Stimulated activated CD4-positive, alpha-beta T cell treated with anti-CD3 and anti-CD28 coated beads, Interleukin-1b, Interleukin-23, amount 100 ng/mL, for 48 hours (primary cell): Measurements from ENCODE around the gene CRYBG2.
"Not testable (repeated sequence)": the region's sequence is repeated elsewhere in the genome, so short reads cannot be mapped to it uniquely, and the experiment has no call there.

Source experiments
- DNase-seq: peaks from one replicate; pipeline ENCODE4 v3.0.0-alpha.2; 2020

Gene CRYBG2, protein sequence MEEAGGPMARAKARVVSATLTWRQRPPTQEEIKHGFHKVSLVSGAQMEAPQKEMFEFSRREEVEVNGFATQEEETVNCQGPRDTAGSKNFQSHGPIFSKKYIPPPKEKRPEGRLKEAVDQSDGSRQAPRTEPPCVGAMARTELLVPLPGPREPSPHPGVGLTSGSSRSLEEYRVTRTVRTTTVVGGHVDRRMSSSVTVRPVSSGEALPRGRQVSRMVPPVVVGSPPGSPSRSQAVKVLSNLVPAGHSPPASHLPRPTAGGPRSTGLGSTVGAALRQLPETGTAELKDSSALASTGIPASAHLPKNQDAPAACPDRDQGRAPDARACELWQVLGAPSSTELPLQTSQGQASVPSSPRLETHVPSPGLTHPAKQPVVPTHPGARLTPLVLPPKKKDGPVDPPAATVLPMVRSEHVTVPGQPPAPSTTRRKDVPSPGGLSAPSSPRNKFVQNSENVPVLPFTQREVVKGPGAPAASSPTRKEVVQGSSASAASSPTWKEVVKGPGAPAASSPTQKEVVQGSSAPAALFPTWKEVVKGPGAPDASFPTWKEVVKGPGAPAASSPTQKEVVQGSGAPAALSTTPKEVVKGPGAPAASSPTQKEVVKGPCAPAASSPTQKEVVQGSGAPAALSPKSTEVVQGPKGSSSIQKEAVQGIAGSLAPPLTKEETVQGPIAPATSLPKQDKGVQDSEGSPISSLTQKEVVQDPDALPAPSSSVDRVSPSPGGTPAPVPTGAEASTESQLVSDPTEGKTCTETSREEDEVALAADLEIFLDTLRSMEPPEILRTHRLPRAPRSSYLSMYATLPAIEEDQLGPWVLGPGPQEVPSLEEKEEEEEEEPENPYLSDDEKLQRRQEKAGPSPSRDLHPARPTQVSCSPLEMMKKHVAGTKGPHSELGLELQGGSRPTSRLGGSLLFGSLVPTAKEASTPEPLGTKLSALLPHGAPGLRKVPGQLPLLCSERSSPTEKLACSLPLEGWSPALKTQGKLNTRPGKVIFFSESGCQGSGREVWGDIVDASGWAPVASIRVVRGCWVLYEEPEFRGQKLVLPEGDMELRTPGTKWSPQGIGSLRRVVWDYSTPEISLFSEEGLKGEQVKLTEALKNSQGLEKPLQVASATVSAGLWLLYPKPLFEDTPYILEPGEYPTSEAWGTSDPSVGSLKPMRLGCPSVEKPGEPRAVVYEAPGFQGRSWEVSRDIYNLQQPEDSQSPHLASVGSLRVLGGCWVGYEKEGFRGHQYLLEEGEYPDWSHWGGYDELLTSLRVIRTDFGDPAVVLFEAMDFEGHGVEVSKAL (N-terminal part only)

DNA sequence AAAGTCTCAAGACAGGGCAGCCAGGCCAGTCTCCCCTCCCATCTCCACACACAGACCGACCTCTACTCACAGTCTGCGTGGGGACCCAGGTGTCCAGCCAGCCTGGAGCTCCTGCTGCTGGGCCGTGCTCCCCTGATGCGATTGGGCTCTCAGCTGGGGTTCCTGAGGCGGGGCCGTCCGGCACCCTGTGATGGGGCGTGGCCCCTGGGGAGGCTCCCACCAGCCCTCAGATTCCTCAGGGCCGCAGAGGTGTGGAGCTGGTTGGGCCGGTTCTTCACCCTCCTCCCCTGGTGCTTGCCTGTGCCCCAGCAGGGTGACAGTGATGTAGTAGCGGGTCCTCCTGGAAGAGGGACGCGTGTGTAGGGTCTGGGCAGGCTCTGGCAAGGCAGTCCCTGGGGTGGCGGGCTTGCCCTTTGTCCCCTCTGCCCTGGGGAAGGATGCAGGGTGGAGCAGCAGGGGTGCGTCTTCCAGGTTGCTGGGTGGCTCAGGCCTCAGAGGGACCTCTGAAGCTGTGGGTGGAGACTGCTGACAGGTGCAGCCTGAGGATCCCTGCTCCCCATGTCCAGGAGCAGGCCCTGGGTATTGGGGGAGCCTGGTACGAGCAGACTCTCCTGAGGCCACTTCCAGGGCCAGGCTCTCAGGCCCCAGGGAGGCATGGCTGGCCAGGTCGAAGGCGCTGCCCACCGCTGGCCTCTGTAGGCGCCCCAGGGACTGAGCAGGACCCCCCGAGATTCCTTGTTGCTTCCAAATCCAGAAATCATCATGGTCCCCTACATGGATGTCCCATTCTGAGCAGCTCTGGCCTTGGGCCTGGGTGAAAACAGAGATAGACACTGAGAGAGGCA, at the start of gene CRYBG2:
TSS of gene CRYBG2 (minus strand) at position 155 of the 845 bp plus-strand sequence. CDS start 7,473 bp downstream, outside the sequence.
- no peak for DNase-seq

DNA sequence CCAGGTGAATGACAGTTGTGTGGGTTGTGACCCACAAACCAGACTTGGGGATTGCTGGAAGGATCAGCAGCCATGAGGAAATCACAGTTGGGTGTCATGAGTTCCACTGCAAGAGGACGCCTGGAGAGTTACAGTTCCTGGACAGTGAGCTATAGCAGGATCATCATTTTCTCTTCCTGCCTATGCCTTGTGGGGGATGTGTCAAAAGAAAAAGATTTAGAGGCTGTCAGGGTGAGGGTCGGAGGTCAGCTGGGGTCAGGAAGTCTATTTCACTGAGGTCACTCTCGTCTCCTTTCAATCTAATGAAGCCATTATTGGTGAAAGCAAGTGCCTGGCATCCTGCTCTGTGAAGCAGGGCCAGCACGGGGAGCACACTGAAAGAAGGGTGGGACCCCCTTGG, 49.7 kb upstream of the CRYBG2 start:
- no peak for DNase-seq

DNA sequence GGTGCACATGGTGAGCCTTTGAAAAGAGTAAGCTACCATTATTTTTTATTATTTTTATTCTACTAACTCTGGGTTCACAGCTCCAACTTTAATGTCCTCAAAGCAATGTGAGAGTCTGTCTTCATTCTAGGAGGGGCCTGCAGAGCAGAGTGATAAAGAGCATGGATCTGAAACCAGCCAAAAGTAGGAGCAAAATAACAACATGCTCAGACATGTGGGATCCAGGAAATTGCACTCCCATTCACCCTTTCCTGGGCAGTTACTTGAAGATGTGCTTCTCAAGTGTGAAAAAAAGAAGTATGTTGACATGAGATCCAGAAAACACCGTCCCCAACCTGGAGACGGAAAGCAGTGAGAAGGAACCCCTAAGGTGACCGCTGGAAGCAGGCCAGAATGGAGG, 48.0 kb upstream of the CRYBG2 start:
- DNase-seq, result no peak

DNA sequence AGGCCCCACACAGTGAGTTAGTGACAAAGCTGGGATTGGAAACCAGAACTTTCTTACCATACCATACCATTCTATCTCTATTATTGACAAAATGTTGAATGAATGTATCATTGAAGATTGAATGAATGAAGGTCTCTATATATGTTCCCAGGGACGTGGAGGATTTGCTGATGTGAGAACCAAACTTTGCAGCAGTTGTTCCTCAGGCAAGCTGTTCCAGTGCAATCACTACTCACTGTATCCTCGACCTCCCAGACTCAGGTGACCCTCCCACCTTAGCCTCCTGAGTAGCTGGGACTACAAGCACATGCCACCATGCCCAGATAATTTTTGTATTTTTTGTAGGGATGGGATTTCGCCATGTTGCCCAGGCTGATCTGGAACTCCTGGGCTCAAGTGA, 45.1 kb upstream of the CRYBG2 start:
- no peak for DNase-seq

DNA sequence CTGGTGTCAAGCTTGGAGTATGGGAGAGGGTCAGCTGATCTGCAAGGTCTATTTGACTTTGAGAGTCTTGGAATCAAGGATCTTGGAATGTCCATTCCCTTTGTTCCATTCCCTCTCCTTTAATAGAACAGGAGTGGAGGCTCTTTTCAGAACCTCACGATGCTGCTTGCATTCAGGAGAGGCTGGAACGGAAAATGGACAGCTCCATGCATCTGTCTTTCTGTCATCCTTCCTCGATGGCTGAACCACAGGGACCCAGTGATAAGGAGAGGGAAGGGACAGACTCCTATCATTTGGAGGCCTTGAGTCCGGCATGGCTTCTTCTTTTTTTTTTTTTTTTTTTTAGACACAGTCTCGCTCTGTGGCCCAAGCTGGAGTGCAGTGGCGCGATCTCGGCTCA, 41.8 kb upstream of the CRYBG2 start:
- DNase-seq, result no peak

DNA sequence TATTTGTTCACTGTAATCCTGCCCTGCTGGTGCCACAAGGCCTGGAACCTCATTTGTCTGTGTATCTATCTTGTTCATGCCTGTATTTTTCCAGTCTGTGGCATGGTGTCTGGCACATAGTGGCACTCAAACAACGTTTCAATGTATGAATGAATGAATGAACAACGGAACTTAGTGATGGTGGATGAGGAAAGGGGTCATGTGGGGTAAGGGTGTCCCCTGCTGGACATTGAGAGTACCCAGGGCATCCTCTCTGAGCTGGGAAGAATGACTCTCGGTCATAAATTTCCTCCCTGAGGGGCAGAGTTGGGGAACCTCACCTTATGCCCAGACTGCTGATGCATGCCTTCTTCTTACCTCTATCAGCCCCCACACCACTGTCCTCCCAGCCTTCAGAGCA, 37.5 kb upstream of the CRYBG2 start:
- DNase-seq, result peak; percentile 19

DNA sequence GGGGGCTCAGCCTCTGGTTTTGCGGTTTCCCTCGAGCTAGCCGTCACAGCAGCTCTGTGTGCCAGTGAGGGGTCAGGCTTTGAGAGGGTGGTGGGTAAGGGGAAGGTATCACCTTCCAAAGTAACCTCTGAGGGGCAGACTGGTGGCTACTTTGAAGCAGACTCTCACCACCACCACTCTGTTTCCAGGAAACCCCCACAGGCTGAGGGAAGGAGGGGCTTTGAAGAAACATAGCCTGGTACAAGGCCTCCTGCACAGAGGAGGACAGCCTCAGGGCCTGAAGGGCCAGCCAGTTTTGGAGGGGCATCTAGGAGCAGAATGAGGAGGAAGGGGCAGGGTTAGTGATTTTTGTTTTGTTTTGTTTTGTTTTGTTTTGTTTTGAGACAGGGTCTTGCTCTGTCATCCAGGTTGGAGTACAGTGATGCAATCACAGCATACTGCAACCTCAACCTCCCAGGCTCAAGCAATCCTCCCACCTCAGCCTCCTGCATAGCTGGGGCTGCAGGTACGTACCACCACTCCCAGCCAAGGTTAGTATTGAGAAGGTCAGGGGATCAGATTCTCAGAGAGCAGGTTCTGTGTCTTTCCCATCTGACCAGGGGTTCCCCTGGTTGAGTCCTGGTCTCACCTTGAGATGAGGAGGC, 35.8 kb upstream of the CRYBG2 start:
- DNase-seq, result no peak

DNA sequence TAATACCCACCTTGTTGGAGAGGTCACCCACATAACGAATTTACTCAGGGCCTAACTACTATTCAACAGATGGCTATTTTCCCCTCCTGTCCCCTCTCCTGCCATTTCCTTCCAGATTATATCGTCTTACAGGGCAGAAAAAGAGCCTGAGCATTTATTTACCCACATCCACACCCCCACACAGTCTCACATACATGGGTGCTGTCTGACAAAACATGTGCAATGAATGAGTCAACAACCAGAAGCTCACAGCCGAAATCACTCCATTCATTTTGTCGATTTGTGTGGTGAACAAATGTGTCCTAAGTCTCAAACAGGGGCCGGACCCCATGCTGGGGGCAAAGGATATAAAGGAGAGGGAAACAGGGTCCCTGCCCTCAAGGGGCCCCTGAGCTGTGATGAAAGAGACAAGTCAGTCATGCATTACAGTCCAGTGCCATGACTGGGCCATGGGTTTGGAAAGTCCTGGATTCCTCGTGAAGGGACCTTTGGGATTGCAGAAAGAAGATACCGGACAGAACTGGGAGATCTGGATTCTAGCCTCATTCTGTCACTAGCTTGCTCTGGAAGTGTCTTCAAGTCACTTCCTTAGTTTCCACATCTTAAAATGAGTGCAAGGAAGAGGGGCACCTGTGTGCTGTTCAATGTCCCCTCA, 35.0 kb upstream of the CRYBG2 start:
- no peak for DNase-seq

DNA sequence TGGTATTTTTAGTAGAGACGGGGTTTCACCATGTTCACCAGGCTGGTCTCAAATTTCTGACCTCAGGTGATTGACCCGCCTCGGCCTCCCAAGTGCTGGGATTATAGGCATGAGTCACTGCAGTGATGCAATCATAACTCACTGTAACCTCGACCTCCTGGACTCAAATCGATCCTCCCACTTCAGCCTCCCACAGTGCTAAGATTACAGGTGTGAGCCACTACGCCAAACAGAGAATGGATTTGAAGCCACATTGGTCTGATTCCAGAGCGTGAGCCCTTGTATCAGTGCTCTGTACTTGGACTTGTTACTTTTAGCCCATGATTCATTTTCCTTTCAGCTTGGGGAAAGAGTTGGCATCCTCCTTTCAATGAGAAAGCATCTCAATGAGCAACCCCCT, 33.5 kb upstream of the CRYBG2 start:
- no peak for DNase-seq

DNA sequence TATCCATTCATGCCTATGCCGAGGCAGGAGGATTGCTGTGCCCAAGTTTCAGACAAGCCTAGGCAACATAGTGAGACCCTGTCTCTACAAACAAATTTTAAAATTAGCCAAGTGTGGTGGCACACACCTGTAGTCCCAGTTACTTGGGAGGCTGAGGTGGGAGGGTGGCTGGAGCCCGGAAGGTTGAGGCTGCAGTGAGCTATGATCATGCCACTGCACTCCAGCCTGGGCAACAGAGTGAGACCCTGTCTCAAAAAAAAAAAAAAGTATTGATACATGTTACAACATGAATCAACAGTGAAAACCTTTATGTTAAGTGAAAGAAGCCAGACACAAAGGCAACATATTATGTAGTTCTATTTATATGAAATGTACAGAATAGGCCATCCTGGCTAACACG, 31.1 kb upstream of the CRYBG2 start:
- not testable (repeated sequence) for DNase-seq

DNA sequence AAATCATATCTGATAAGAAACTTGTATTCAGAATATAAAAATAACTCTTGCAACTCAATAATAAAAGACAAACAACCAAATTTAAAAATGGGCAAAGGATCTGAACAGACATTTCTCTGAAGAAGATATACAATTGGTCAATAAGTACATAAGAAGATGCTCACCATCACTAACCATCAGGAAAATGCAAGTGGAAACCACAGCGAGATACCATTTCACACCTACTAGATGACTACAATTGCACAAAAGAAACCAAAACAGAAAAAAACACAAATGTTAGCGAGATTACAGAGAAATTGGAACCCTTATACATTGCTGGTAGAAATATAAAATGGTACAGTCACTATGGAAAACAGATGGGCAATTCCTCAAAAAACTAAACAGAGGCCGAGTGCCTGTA, 30.1 kb upstream of the CRYBG2 start:
- no peak for DNase-seq

DNA sequence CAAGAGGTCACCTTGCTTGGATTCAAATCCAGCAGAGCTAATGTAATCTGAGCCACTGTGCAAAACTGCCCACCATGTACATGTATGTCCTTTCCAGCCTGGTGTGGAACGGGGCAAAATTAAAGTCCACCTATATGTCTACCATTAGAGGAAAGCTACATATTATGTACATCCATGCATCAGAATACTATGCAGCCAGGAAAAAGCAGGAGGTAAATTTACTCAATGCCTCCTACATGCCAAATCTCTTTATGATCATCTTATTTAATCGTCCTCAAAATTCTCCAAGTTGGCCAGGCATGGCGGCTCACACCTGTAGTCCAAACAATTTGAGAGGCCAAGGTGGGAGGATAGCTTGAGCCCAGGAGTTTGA, 24.9 kb upstream of the CRYBG2 start:
- DNase-seq, result no peak

DNA sequence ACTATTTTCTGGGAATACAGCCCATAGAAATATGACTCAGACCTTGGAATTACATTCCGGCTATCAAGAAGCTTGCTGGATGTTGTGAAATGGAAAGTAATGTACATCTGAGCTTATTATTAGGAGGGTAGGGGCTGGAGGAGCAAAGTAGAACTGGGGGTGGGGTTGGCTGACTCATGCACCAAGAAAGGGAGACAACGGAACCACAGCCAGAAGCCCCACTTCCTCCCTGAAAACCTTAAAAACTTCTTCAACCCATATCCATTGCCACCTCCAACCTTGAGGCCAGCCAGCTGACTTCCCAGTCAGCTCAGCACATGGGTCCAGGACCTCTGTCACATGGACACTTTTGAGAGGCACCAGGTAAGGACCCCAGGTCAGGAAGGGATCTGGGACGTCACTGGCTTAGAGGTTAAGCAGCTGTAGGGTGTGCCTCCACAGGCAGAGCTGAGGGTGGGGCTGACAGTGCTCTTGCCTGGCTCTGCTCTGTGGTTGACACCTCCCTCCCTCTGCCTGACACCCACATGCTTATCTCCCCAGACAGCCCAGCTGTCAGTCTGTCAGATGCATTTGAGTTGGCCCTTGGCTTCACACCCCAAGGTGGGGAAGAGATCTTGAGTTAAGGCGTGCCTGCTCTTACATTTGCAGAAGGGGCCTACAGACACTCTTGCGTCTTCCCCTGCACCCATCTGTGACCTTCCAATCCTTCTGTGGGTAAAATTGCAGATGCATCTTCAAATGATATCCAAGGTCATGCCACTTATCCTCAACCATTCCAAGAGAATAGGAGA, 24.4 kb upstream of the CRYBG2 start:
- DNase-seq, result peak; percentile 71

DNA sequence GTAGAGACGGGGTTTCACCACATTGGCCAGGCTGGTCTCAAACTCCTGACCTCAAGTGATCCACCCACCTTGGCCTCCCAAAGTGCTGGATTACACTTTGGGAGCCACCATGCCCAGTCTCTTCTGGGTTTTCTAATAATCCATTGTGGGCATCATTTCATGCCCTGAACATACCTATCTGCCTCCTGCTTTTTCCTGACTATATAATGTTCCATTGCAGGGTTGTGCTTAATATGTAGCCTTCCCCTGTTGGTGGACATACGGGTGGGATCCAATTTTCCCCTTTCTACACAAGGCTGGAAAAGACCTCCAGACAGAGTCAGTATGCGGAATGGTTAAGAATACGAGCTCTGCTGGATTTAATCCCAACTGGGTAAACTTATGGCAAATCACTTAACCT, 22.1 kb upstream of the CRYBG2 start:
- DNase-seq, result no peak

DNA sequence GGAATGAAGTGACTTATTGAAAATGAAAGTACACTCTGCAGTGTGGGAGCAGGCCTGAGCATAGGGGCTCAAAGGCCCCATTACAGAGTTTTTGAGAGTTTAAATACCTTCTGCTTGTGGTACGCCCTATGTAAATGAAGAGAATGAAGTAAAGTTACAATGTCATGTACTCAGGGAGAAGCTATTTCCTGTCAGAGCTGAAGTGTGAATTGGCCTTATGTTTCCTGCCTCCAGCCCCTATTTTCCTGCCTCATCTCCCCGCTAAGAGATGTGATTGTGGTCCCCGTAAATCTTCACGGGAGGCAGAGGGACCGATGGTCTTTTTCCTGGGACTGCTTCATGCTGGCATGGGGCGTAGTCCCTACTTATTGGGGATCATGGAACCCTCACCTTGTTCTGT, 21.2 kb upstream of the CRYBG2 start:
- no peak for DNase-seq

DNA sequence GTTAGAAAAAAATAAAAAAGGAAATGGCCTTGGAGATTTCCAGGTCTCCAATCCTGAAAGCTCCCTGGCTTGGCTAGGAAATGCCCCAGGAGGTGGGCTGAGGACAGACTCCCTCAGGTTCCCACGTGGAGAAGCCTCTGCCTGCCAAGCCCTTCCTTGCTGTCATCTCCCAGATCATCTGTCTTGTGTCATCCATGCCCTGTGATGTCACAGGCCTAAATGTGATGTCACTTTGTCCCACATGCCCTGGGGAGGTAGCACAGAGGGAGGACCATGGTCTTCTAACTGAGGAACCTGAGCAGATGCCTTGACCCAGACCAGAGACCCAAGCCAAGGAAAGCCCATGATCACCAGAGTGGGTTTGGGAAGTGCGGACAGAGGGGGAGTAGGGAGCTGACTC, 20.4 kb upstream of the CRYBG2 start:
- DNase-seq, result not testable (repeated sequence)

DNA sequence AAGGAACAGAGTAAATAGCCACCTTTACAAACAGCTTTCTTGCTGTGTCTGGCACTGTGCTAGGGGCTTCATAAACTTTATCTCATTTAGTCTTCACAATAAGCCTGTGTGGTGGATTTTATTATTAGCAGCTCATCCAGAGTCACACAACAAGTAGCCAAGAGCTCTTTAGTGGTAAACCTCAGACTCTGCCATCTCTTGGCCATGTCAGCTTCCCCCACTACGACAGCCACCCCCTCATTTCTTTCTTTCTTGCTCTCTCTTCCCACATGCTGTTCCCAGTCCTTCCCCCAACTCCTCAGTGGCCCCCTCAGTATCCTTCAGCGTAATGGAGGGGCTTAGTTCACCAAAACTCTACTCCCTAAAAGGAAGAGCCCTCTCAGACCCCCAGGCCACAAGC, 19.9 kb upstream of the CRYBG2 start:
- no peak for DNase-seq

DNA sequence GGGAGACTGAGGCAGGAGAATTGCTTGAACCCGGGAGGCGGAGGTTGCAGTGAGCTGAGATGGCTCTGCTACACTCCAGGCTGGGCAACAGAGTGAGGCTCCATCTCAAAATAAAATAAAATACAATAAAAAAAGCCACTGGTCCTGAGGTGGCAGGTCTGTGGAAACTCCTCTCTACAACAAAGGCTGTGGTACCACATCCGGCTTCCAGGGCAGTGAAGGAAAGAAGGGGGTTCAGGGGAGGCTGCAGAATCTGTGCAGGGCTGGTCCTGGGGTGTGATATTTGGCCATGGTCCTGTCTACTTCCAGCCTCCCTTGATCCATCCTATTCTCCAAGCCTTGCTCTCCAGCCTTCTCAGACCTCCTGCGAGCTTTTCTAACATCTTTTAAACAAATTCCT, 19.4 kb upstream of the CRYBG2 start:
- DNase-seq, result no peak

DNA sequence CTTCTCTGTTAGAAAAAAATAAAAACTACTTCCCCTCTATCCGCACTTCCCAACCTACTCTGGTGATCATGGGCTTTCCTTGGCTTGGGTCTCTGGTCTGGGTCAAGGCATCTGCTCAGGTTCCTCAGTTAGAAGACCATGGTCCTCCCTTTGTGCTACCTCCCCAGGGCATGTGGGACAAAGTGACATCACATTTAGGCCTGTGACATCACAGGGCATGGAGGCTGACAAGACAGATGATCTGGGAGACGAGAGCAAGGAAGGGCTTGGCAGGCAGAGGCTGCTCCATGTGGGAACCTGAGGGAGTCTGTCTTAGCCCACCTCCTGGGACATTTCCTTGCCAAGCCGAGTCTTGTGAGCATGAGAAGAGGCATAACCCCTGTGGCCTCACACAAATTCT, 18.7 kb upstream of the CRYBG2 start, which contains the start of gene ZNF683:
TSS of gene ZNF683 (minus strand) at position 140 of the 400 bp plus-strand sequence. CDS start 4,179 bp downstream, outside the sequence.
- not testable (repeated sequence) for DNase-seq

DNA sequence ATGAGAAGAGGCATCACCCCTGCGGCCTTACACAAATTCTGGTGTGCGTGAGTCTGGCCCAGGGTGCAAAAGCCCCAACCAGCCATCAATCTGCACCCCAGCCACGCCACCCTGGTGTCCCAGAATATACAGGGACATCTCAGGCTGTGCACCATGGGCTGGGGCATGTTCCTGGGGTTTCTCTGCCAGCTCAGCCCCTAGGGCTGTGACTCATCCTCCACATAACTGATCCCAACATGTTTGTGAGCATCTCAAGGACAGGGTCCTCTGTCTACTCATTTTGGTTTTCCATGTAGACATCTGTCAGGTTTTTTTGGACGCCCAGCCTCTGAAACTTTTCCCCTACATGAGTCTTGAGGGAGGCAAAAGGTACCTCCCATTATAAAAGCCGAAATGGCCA, 18.1 kb upstream of the CRYBG2 start:
- DNase-seq, result no peak
